Spleen (tissue), 11 donors: Measurements from ENCODE around the gene PTPRCAP. TPM values are rescaled to one million over a fixed set of nuclear protein-coding genes. Genes with fewer than 3 reads are reported as not detected.

Experiments
- DNase-seq: peaks from one replicate; pipeline ENCODE4 v3.0.0-alpha.2; 2020
- H3K27ac ChIP-seq, 8 donors: fragments of 200-600 bp; sonication (generic) in 7 of 8; 1 replicate in 4 of 8; 2 replicates in 4 of 8; pipeline versions ENCODE4 v1.5.0 to v1.8.0; 2016 to 2021; ENCODE audit warnings: inconsistent platforms in 4 of 8, mild to moderate bottlenecking in 4 of 8, moderate library complexity in 1 of 8
- H3K27me3 ChIP-seq, 7 donors: fragments of 200-600 bp; sonication (generic) in 6 of 7; replicated peaks in 1 of 7; 1 replicate in 4 of 7; 2 replicates in 3 of 7; pipeline versions ENCODE4 v1.5.0 to v1.8.0; 2016 to 2021; ENCODE audit warnings: inconsistent platforms in 3 of 7, mild to moderate bottlenecking in 1 of 7
- H3K36me3 ChIP-seq, 6 donors: fragments of 200-600 bp; sonication (generic) in 5 of 6; 1 replicate in 4 of 6; 2 replicates in 2 of 6; pipeline versions ENCODE4 v1.5.0 to v1.8.0; 2016 to 2021; ENCODE audit warnings: inconsistent platforms in 2 of 6
- H3K4me1 ChIP-seq, 6 donors: fragments of 200-600 bp; sonication (generic) in 5 of 6; 1 replicate in 3 of 6; 2 replicates in 3 of 6; pipeline versions ENCODE4 v1.5.0 to v1.8.0; 2016 to 2021; ENCODE audit warnings: inconsistent platforms in 3 of 6
- H3K4me3 ChIP-seq, 8 donors: fragments of 200-600 bp; sonication (generic) in 7 of 8; 1 replicate in 4 of 8; 2 replicates in 4 of 8; pipeline versions ENCODE4 v1.5.0 to v1.8.0; 2016 to 2021; ENCODE audit warnings: inconsistent platforms in 4 of 8, mild to moderate bottlenecking in 4 of 8, moderate library complexity in 2 of 8
- H3K9me3 ChIP-seq, 8 donors: fragments of 200-600 bp; sonication (generic) in 7 of 8; 1 replicate in 4 of 8; 2 replicates in 4 of 8; pipeline versions ENCODE4 v1.5.0 to v1.8.0; 2016 to 2021; ENCODE audit warnings: inconsistent platforms in 4 of 8
- POLR2A ChIP-seq, 3 donors: fragments of 450-650 bp; IDR thresholded peaks; one replicate each; pipeline ENCODE4 v1.5.1; 2017; ENCODE audit warnings: antibody characterized with exemption in 3 of 3, mild to moderate bottlenecking in 1 of 3
- POLR2AphosphoS5 ChIP-seq, 3 donors: sonication (generic); formaldehyde crosslinking; IDR thresholded peaks; one replicate each; pipeline ENCODE4 v1.5.1; 2017; ENCODE audit warnings: antibody characterized with exemption in 3 of 3
- WGBS, 5 donors: extraction: QIAGEN DNeasy Blood & Tissue Kit in 3 of 5; methylation state at CpG; one replicate each; pipeline versions ENCODE4 v1.1.5 to v1.1.7; 2013 to 2018; 5-methylcytosine and 5-hydroxymethylcytosine counted together
- intact Hi-C: fragments of 100-400 bp; cut with DNase I; formaldehyde crosslinking; loops from one replicate; pipeline ENCODE4 v1.15.0; 2023; ENCODE audit warnings: low total_unique reads
- polyA plus RNA-seq, 3 donors: library from polyadenylated mRNA; stranded (reverse); fragments of 200-250 nt; gene quantifications; one replicate each; pipeline ENCODE4 v1.2.1, GENCODE V29; 2013
- total RNA-seq, 7 donors: library from RNA; depleted of rRNA in 3 of 7; stranded (reverse); fragments of >200 nt in 3 of 7; fragmentation: NEBNext Ultra II Directional in 4 of 7; extraction: Animal tissue kit (Norgen Biotek cat#: 25700) in 4 of 7; gene quantifications; one replicate each; pipeline versions ENCODE4 v1.1.0 to v1.2.1, GENCODE V29; 2016 to 2021
- TF ChIP-seq, protein P1 (sequence below), 11 experiments: fragments of 200-600 bp in 7 of 11; fragments of 450-650 bp in 4 of 11; sonication (generic) in 4 of 11; IDR thresholded peaks in 8 of 11; conservative IDR thresholded peaks in 3 of 11; 1 replicate in 7 of 11; 2 replicates in 4 of 11; pipeline versions ENCODE4 v1.4.0 to v1.8.0; 2016 to 2021; ENCODE audit warnings: antibody characterized with exemption in 11 of 11, inconsistent platforms in 4 of 11, mild to moderate bottlenecking in 1 of 11
- donor health status: healthy with polysubstance abuse.
- donor health status: DM: no; HTN: no; CAD: no; lungs with moderate emphysema.
- donor health status: DM: no; HTN: no; CAD: no.
- donor health status: Bipolar disorder and iron deficiency.
- donor health status: healthy.
- donor health status: DM: no; HTN: no; CAD: no.
- donor health status: DM: yes; HTN: yes; CAD: no.

The PTPRCAP gene
- total and polyA plus RNA-seq, 10 donors = 119 to 557 (median 238) TPM

DNA sequence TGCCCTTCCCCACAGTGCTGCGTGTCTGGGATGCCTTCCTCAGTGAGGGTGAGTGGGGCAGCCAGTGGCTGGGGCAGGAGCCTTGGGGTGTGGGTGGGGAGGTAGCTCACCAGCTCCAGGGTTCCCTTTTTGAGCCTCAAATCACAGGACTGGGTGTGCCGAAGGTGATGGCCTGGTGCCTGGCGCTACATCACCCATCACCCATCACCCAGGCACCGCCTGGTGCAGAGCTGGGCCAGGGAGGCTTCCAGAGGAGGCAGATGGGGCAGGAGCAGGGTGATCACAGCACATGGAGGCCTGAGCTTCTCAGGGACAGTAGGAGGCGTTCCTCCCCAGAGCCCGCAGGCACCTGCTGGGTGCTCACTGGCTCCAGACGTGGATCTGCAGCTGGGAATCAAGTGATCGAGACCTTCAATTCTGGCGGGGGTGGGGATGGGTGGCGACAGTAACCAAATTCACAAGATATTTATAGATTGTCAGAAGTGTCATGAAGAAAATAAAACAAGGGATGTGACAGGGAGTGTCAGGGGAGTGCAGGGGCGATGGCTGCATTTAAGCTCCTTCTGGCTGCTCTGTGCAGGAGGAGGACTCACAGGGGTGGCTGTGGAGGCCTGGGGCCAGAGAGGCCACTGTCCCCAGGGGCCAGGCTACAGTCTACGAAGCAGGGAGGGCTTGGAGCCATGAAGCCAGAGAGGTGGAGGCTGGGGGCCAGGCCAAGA, 30.4 kb downstream of the PTPRCAP start:
- Histone ChIP-seq H3K4me3 (peak overlapping the region in 6 of 8 donors; percentile 10 to 75 (median 22)), H3K27me3 (peaks cover 0 to 29% (median 0%) of the 10 kb centered on the region in 7 donors), H3K36me3 (peaks cover 0 to 50% (median 6%) of the 10 kb centered on the region in 6 donors), H3K27ac (peak overlapping the region; percentile 66 to 99 (median 96)), H3K9me3 (no peaks in the 10 kb centered on the region), H3K4me1 (peaks cover 46 to 100% (median 93%) of the 10 kb centered on the region in 6 donors)
- 37 to 58% (median 44%) methylated on average over 8 to 12 of the region's 12 CpGs for WGBS, 5 donors
- peak; percentile 83 for DNase-seq
- intact Hi-C loops = no loop called here
- TF ChIP-seq POLR2AphosphoS5 (IDR thresholded peaks at IDR 0.05) (peak; percentile 13 to 48 (median 45)), POLR2A (IDR thresholded peaks at IDR 0.05) (no peak)
- TF ChIP-seq, protein P1, sequence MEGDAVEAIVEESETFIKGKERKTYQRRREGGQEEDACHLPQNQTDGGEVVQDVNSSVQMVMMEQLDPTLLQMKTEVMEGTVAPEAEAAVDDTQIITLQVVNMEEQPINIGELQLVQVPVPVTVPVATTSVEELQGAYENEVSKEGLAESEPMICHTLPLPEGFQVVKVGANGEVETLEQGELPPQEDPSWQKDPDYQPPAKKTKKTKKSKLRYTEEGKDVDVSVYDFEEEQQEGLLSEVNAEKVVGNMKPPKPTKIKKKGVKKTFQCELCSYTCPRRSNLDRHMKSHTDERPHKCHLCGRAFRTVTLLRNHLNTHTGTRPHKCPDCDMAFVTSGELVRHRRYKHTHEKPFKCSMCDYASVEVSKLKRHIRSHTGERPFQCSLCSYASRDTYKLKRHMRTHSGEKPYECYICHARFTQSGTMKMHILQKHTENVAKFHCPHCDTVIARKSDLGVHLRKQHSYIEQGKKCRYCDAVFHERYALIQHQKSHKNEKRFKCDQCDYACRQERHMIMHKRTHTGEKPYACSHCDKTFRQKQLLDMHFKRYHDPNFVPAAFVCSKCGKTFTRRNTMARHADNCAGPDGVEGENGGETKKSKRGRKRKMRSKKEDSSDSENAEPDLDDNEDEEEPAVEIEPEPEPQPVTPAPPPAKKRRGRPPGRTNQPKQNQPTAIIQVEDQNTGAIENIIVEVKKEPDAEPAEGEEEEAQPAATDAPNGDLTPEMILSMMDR (IDR thresholded peaks at IDR 0.05 in 8 of 11, conservative IDR thresholded peaks at IDR 0.05 in 3 of 11) = no peak

DNA sequence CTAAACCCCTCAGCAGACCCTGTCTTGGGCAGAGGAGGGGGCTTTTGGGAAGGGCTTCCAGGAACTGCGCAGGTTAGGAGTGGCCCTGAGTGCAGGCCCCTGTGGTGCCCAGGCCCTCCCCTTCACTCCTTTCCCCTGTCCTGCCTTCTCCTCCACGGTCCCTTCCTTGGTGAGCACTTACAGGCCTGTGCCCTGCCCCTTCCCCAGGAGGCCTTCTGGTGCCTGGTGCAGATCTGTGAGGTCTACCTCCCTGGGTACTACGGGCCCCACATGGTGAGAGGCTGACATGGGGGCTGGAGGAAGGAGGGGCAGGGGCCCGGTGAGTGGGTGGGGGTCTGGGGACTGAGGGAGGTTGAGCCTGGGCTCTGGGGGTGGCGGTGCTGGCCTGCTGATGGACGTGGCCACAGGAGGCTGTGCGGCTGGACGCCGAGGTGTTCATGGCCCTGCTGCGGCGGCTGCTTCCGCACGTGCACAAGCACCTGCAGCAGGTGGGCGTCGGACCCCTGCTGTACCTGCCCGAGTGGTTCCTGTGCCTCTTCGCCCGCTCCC, 31.0 kb downstream of the PTPRCAP start:
- WGBS, 5 donors = 77 to 83% (median 80%) methylated on average over 4 to 18 of the region's 18 CpGs
- Histone ChIP-seq H3K27me3 (peaks cover 0 to 28% (median 0%) of the 10 kb centered on the region in 7 donors), H3K27ac (peak overlapping the region; percentile 66 to 99 (median 96)), H3K4me3 (peak overlapping the region in 6 of 8 donors; percentile 10 to 75 (median 22)), H3K36me3 (peaks cover 0 to 50% (median 6%) of the 10 kb centered on the region in 6 donors), H3K9me3 (no peaks in the 10 kb centered on the region), H3K4me1 (peaks cover 46 to 97% (median 89%) of the 10 kb centered on the region in 6 donors)
- TF ChIP-seq POLR2AphosphoS5 (IDR thresholded peaks at IDR 0.05) = peak in 1 of 3 donors; percentile 56
- TF ChIP-seq, protein P1 (IDR thresholded peaks at IDR 0.05 in 8 of 11, conservative IDR thresholded peaks at IDR 0.05 in 3 of 11) = no peak
- no peak for DNase-seq
- intact Hi-C loops = no loop called here

DNA sequence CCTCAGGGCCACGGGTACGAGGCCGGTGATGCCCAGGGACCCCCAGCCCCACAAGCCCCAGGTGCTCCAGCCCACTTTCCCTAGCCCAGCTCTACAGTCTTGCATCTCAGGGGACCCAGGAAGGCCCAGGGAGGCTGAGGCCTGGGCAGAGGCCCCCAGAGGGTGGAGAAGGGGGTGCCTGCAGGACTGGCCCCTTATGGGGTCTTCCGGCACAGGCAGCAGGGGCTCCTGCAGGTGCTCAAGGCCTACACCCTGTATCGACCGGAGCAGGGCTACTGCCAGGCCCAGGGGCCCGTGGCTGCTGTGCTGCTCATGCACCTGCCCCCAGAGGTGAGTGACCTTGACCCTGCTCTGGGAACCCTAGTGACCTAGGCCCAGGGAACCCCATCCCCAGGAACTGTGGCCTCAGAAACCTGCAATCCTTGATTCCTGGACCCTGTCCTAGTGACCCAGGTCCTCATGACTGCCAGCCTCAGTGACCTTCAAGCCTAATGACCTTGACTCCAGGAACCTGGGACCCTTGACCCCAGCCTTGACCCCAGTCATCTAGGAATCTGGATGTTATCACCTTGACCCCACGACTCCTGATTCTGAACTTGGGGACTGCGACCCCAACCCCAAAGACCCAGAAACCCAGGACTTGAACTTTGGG, 31.7 kb downstream of the PTPRCAP start:
- H3K27ac ChIP-seq = peak overlapping the region; percentile 66 to 99 (median 96)
- TF ChIP-seq POLR2AphosphoS5 (IDR thresholded peaks at IDR 0.05) (no peak), POLR2A (IDR thresholded peaks at IDR 0.05) (no peak)
- TF ChIP-seq, protein P1 (IDR thresholded peaks at IDR 0.05 in 8 of 11, conservative IDR thresholded peaks at IDR 0.05 in 3 of 11) = no peak
- DNase-seq = peak; percentile 79
- peaks cover 0 to 21% (median 0%) of the 10 kb centered on the region in 7 donors for H3K27me3 ChIP-seq
- peak overlapping the region in 7 of 8 donors; percentile 69 to 91 (median 75) for H3K4me3 ChIP-seq
- intact Hi-C loops = no loop called here
- peaks cover 43 to 95% (median 87%) of the 10 kb centered on the region in 6 donors for H3K4me1 ChIP-seq
- no peaks in the 10 kb centered on the region for H3K9me3 ChIP-seq
- 79 to 96% (median 88%) methylated on average over 2 to 9 of the region's 9 CpGs for WGBS, 5 donors
- H3K36me3 ChIP-seq = peaks cover 0 to 50% (median 6%) of the 10 kb centered on the region in 6 donors
